Stimulated activated naive CD8-positive, alpha-beta T cell treated with anti-CD3 and anti-CD28 coated beads, Interleukin-15, Interleukin-2, amounts not matched to agents 100 U/mL and 50 U/mL, for 24 hours (primary cell): Measurements from ENCODE around the gene SH3D19.
"Not testable (repeated sequence)": the region's sequence is repeated elsewhere in the genome, so short reads cannot be mapped to it uniquely, and the experiment has no call there.

ENCODE experiments used
- ATAC-seq: fragments of 150-1000 bp; cut with Tn5 transposase; one replicate; pipeline ENCODE4 v1.10.0; 2021
- DNase-seq: peaks from one replicate; pipeline ENCODE4 v3.0.0; 2021

SH3D19 gene

GRCh38 chr4:151098979-151099228, 226.5 kb downstream of the SH3D19 start:
- no peak for ATAC-seq
- DNase-seq = no peak

- ATAC-seq (no peak), DNase-seq (no peak)
These were observed 227.6 kb downstream of the SH3D19 start for GRCh38 chr4:151097759-151098158.

GRCh38 chr4:151095142-151095541, 230.3 kb downstream of the SH3D19 start:
- no peak for DNase-seq
- no peak for ATAC-seq

- no peak for DNase-seq
- ATAC-seq = no peak
These were observed 231.1 kb downstream of the SH3D19 start for GRCh38 chr4:151094290-151094751.

- DNase-seq (no peak), ATAC-seq (no peak)
These were observed 232.2 kb downstream of the SH3D19 start for GRCh38 chr4:151093203-151093602.

GRCh38 chr4:151092488-151092887, 232.9 kb downstream of the SH3D19 start:
- DNase-seq (no peak), ATAC-seq (no peak)

GRCh38 chr4:151091047-151091446, 234.4 kb downstream of the SH3D19 start:
- DNase-seq (no peak), ATAC-seq (no peak)

- no peak for ATAC-seq
These were observed 237.9 kb downstream of the SH3D19 start for GRCh38 chr4:151087467-151087866.

GRCh38 chr4:151077978-151078377, 247.4 kb downstream of the SH3D19 start:
- not testable (repeated sequence) for DNase-seq
- peak; percentile 61 for ATAC-seq

More at GRCh38 chr4:151087467-151087866, 237.9 kb downstream of the SH3D19 start:
- no peak for DNase-seq

- no peak for DNase-seq
These were observed 250.9 kb downstream of the SH3D19 start for GRCh38 chr4:151074416-151074916.

More at GRCh38 chr4:151074416-151074916, 250.9 kb downstream of the SH3D19 start:
- ATAC-seq = no peak
